Measurements from ENCODE around the gene MCM10. TPM values are rescaled to one million over a fixed set of nuclear protein-coding genes. Genes with fewer than 3 reads are reported as not detected.
"Not testable (repeated sequence)": the region's sequence is repeated elsewhere in the genome, so short reads cannot be mapped to it uniquely, and the experiment has no call there.

The MCM10 gene
- polyA plus RNA-seq, 2 donors, result 1.4 to 2.6 TPM

DNA sequence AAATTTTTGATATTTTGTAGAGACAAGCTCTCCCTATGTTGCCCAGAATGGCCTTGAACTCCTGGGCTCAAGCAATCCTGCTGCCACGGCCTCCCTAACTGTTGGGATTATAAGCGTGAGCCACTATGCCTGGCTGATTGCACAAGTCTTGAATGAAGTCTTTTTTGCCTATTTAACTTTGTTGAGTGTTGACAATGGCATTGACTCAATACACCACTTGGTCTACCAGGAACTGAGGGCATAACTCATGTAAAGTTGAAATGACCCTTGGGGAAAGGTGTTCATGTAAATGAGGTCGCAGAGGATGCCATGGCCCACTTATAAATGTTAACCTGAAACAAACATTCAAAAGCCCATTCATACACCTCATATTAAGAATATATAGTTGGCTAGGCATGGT is 80.3 kb downstream of the MCM10 start:
- no peaks in the 10 kb centered on the region for H3K4me1 ChIP-seq (ENCODE audit: control insufficient read depth in 2 of 2, insufficient read depth in 2 of 2, low read length in 1 of 2)
- H3K9me3 ChIP-seq (ENCODE audit: control insufficient read depth in 2 of 2, insufficient read depth in 1 of 2, low read depth in 1 of 2, low read length in 1 of 2), result no peaks in the 10 kb centered on the region
- no peak overlapping the region for H3K27ac ChIP-seq (ENCODE audit: low read depth in 2 of 2, low read length in 1 of 2)
- H3K4me3 ChIP-seq (ENCODE audit: low read depth in 1 of 2, low read length in 2 of 2), result no peak overlapping the region
- H3K27me3 ChIP-seq (ENCODE audit: control insufficient read depth in 1 of 2, insufficient read depth in 2 of 2, low read length in 2 of 2), result no peaks in the 10 kb centered on the region
- 89 to 91% methylated on average over 3 of the region's 3 CpGs for WGBS, 2 donors
- no peaks in the 10 kb centered on the region for H3K36me3 ChIP-seq (ENCODE audit: control insufficient read depth in 2 of 2, insufficient read depth in 2 of 2, low read length in 1 of 2)

DNA sequence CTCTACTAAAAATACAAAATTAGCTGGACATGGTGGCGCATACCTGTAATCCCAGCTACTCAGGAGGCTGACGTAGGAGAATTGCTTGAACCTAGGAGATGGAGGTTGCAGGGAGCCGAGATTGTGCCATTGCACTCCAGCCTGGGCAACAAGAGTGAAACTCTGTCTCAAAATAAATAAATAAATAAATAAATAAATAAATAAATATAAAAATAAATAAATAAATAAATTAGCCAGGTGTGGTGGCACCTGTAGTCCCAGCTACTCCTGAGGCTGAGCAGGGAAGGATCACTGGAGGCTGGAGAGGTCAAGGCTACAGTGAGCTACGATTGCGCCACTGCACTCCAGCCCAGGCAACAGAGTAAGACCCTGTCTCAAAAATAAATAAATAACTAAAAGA is 80.9 kb downstream of the MCM10 start:
- not testable (repeated sequence) for H3K27me3 ChIP-seq (ENCODE audit: control insufficient read depth in 1 of 2, insufficient read depth in 2 of 2, low read length in 2 of 2); H3K9me3 ChIP-seq (ENCODE audit: control insufficient read depth in 2 of 2, insufficient read depth in 1 of 2, low read depth in 1 of 2, low read length in 1 of 2); H3K36me3 ChIP-seq (ENCODE audit: control insufficient read depth in 2 of 2, insufficient read depth in 2 of 2, low read length in 1 of 2); H3K27ac ChIP-seq (ENCODE audit: low read depth in 2 of 2, low read length in 1 of 2); H3K4me3 ChIP-seq (ENCODE audit: low read depth in 1 of 2, low read length in 2 of 2); H3K4me1 ChIP-seq (ENCODE audit: control insufficient read depth in 2 of 2, insufficient read depth in 2 of 2, low read length in 1 of 2)
- 94% methylated on average over 5 of the region's 5 CpGs for WGBS, 2 donors

DNA sequence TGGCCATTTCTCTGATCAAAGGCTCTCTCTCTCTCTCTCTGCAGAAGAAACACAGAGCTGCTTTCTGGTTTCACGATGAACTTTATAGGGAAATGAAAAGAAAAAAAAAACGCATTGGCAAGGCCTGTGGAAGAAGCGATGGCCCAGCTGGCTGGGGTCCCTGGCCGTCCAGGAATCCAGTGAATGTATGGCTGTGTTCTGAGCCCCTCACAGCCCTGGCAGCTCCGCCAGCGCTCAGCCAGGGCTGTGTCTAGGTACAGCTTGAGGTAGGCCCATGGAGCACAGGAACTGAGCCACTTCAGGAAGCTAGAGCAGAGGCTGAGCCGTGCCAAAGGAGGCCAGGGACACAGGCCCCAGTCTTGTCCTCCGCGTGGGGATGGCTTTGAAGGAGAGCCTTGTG is 85.9 kb downstream of the MCM10 start:
- H3K4me1 ChIP-seq (ENCODE audit: control insufficient read depth in 2 of 2, insufficient read depth in 2 of 2, low read length in 1 of 2), result no peaks in the 10 kb centered on the region
- no peaks in the 10 kb centered on the region for H3K27me3 ChIP-seq (ENCODE audit: control insufficient read depth in 1 of 2, insufficient read depth in 2 of 2, low read length in 2 of 2)
- peaks cover 0 to 2% of the 10 kb centered on the region in 2 donors for H3K9me3 ChIP-seq (ENCODE audit: control insufficient read depth in 2 of 2, insufficient read depth in 1 of 2, low read depth in 1 of 2, low read length in 1 of 2)
- H3K27ac ChIP-seq (ENCODE audit: low read depth in 2 of 2, low read length in 1 of 2), result no peak overlapping the region
- no peaks in the 10 kb centered on the region for H3K36me3 ChIP-seq (ENCODE audit: control insufficient read depth in 2 of 2, insufficient read depth in 2 of 2, low read length in 1 of 2)
- WGBS, 2 donors, result 81 to 83% methylated on average over 9 of the region's 9 CpGs
- no peak overlapping the region for H3K4me3 ChIP-seq (ENCODE audit: low read depth in 1 of 2, low read length in 2 of 2)

GRCh38 chr10:13247784-13248183 is 86.4 kb downstream of the MCM10 start:
- no peaks in the 10 kb centered on the region for H3K4me1 ChIP-seq (ENCODE audit: control insufficient read depth in 2 of 2, insufficient read depth in 2 of 2, low read length in 1 of 2)
- no peak overlapping the region for H3K4me3 ChIP-seq (ENCODE audit: low read depth in 1 of 2, low read length in 2 of 2)
- H3K27ac ChIP-seq (ENCODE audit: low read depth in 2 of 2, low read length in 1 of 2), result no peak overlapping the region
- no peaks in the 10 kb centered on the region for H3K36me3 ChIP-seq (ENCODE audit: control insufficient read depth in 2 of 2, insufficient read depth in 2 of 2, low read length in 1 of 2)
- 93 to 94% methylated on average over 4 of the region's 4 CpGs for WGBS, 2 donors
- H3K9me3 ChIP-seq (ENCODE audit: control insufficient read depth in 2 of 2, insufficient read depth in 1 of 2, low read depth in 1 of 2, low read length in 1 of 2), result peaks cover 0 to 2% of the 10 kb centered on the region in 2 donors
- no peaks in the 10 kb centered on the region for H3K27me3 ChIP-seq (ENCODE audit: control insufficient read depth in 1 of 2, insufficient read depth in 2 of 2, low read length in 2 of 2)

DNA sequence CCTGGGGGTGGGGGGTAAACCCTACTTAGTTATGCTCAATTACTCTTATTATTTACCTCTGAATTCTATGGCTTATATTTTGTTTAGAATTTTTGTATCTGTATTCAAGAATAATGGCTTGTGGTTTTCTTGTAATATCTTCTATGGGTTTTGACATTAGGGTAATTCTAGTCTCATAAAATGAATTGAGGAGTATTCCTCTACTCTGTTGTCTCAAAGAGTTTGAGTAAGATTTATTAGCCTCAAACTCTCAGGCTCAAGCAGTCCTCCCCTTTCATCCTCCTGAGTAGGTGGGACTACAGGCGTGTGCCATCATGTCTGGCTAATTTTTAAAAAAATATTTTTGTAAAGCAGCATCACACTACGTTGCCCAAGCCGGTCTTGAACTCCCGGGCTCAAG is 92.4 kb downstream of the MCM10 start:
- H3K27ac ChIP-seq (ENCODE audit: low read depth in 2 of 2, low read length in 1 of 2), result no peak overlapping the region
- H3K4me3 ChIP-seq (ENCODE audit: low read depth in 1 of 2, low read length in 2 of 2), result no peak overlapping the region
- WGBS, 2 donors, result 84 to 91% methylated on average over 4 of the region's 4 CpGs
- no peaks in the 10 kb centered on the region for H3K27me3 ChIP-seq (ENCODE audit: control insufficient read depth in 1 of 2, insufficient read depth in 2 of 2, low read length in 2 of 2)
- H3K9me3 ChIP-seq (ENCODE audit: control insufficient read depth in 2 of 2, insufficient read depth in 1 of 2, low read depth in 1 of 2, low read length in 1 of 2), result no peaks in the 10 kb centered on the region
- H3K4me1 ChIP-seq (ENCODE audit: control insufficient read depth in 2 of 2, insufficient read depth in 2 of 2, low read length in 1 of 2), result no peaks in the 10 kb centered on the region
- no peaks in the 10 kb centered on the region for H3K36me3 ChIP-seq (ENCODE audit: control insufficient read depth in 2 of 2, insufficient read depth in 2 of 2, low read length in 1 of 2)

DNA sequence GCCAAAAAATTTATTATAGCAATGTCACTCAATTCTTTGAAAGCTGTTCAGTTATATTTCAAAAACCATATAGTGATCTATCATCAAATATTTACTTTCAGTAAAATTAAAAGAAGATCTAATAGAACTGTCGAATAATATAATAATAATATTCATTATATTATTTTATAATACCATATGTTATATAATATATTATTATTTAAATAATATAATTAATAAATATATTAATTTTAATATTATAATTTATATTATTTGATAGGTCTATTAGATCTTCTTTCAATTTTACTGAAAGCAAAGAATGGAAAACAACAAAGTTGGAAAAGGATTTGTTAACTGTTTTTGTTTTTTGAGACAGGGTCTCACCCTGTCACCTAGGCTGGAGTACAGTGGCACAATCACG is 95.3 kb downstream of the MCM10 start:
- no peak overlapping the region for H3K27ac ChIP-seq (ENCODE audit: low read depth in 2 of 2, low read length in 1 of 2)
- no peaks in the 10 kb centered on the region for H3K4me1 ChIP-seq (ENCODE audit: control insufficient read depth in 2 of 2, insufficient read depth in 2 of 2, low read length in 1 of 2)
- WGBS, 2 donors, result 78 to 88% methylated on average over 2 of the region's 2 CpGs
- no peak overlapping the region for H3K4me3 ChIP-seq (ENCODE audit: low read depth in 1 of 2, low read length in 2 of 2)
- H3K27me3 ChIP-seq (ENCODE audit: control insufficient read depth in 1 of 2, insufficient read depth in 2 of 2, low read length in 2 of 2), result no peaks in the 10 kb centered on the region
- H3K9me3 ChIP-seq (ENCODE audit: control insufficient read depth in 2 of 2, insufficient read depth in 1 of 2, low read depth in 1 of 2, low read length in 1 of 2), result no peaks in the 10 kb centered on the region
- no peaks in the 10 kb centered on the region for H3K36me3 ChIP-seq (ENCODE audit: control insufficient read depth in 2 of 2, insufficient read depth in 2 of 2, low read length in 1 of 2)

- 71 to 78% methylated on average over 5 of the region's 5 CpGs for WGBS, 2 donors
- Histone ChIP-seq H3K4me1 (ENCODE audit: control insufficient read depth in 2 of 2, insufficient read depth in 2 of 2, low read length in 1 of 2) (no peaks in the 10 kb centered on the region), H3K27ac (ENCODE audit: low read depth in 2 of 2, low read length in 1 of 2) (no peak overlapping the region), H3K4me3 (ENCODE audit: low read depth in 1 of 2, low read length in 2 of 2) (no peak overlapping the region), H3K9me3 (ENCODE audit: control insufficient read depth in 2 of 2, insufficient read depth in 1 of 2, low read depth in 1 of 2, low read length in 1 of 2) (no peaks in the 10 kb centered on the region), H3K27me3 (ENCODE audit: control insufficient read depth in 1 of 2, insufficient read depth in 2 of 2, low read length in 2 of 2) (no peaks in the 10 kb centered on the region), H3K36me3 (ENCODE audit: control insufficient read depth in 2 of 2, insufficient read depth in 2 of 2, low read length in 1 of 2) (no peaks in the 10 kb centered on the region)
These were observed 96.3 kb downstream of the MCM10 start for GRCh38 chr10:13257621-13258140.

Other genes with a start within 250 kb of the MCM10 start
- 10 to 100 TPM in 1 of 2 donors, 1 to 10 TPM in 1; 3.2 to 24.3 TPM for gene CCDC3, start 159.8 kb upstream of the MCM10 start, polyA plus RNA-seq
- 10 to 100 TPM; 29.1 to 34.2 TPM for gene OPTN, start 61.4 kb upstream of the MCM10 start, polyA plus RNA-seq
- gene UCMA, start 72.8 kb downstream of the MCM10 start, polyA plus RNA-seq, result not detected
- gene PHYH, start 138.5 kb downstream of the MCM10 start, polyA plus RNA-seq, result 1 to 10 TPM; 5.7 to 7.4 TPM
- gene SEPHS1, start 186.7 kb downstream of the MCM10 start, polyA plus RNA-seq, result 10 to 100 TPM; 15.8 to 25.8 TPM